Measurements from ENCODE around the gene EFTUD2. TPM values are rescaled to one million over a fixed set of nuclear protein-coding genes. Genes with fewer than 3 reads are reported as not detected.

Gene EFTUD2
- total and polyA plus RNA-seq, 9 of the 15 experiments (the other 6 are each of a cell fraction or from before 2014, with no cell fraction given) = 65.8 to 362 (median 218) TPM

GRCh38 chr17:44844390-44844830 is 54.8 kb downstream of the EFTUD2 start:
- no peak for FAIRE-seq
- in situ Hi-C loops (cut with MboI) = no loop called here
- POLR2A ChIA-PET = interaction anchor here (0.9 kb wide), 1 partner anchor 19 kb away, joined by 3 read pairs; no protein-coding TSS in a partner anchor
- CTCF ChIA-PET (ENCODE audit: low intra/inter-chr PET ratio) = no interaction called here
- 0% methylated on average over 1 of the region's 1 CpG for WGBS (ENCODE audit: insufficient coverage, low coverage, missing lambda C conversion rate)
- H2AFZ ChIP-seq (ENCODE audit: low read depth, low read length) = no peak overlapping the region
- no peak overlapping the region for H3K4me2 ChIP-seq (ENCODE audit: insufficient read depth, low read length)
- intact Hi-C loops (cut with micrococcal nuclease) = loop anchor here (5.0 kb wide), 1 partner anchor 67 kb away; no protein-coding TSS in a partner anchor
- H3K9ac ChIP-seq (ENCODE audit: insufficient read depth in 1 of 2, low read depth in 2 of 2, low read length in 2 of 2) = no peak overlapping the region
- H3K9me1 ChIP-seq (ENCODE audit: control insufficient read depth, insufficient read depth, low read length) = no peaks in the 10 kb centered on the region
- no TSS peak for BruUV-seq (replicated peaks)
- no peak for DNase-seq (ENCODE audit: extremely low read depth in 1 of 4, low spot score in 3 of 4)
- no peak for ATAC-seq
- no peaks in the 10 kb centered on the region for H3K9me3 ChIP-seq (replicated peaks; ENCODE audit: control insufficient read depth, insufficient read depth, low read depth, low read length)
- no peak overlapping the region for H3K27ac ChIP-seq (ENCODE audit: extremely low read depth, low read depth, low read length)
- no peaks in the 10 kb centered on the region for H3K27me3 ChIP-seq (ENCODE audit: control insufficient read depth in 2 of 2, insufficient read depth in 2 of 2, low read length in 2 of 2)
- no peak overlapping the region for H3K4me3 ChIP-seq
- no peaks in the 10 kb centered on the region; the same call in 1 of the 2 replicates for H4K20me1 ChIP-seq (replicated peaks; ENCODE audit: control insufficient read depth, insufficient read depth, low read length)
- no peaks in the 10 kb centered on the region for H3K79me2 ChIP-seq (ENCODE audit: control insufficient read depth, insufficient read depth, low read length)
- no peaks in the 10 kb centered on the region for H3K36me3 ChIP-seq (ENCODE audit: control insufficient read depth, insufficient read depth, low read length)
- H3K4me1 ChIP-seq (replicated peaks in 1 of 2; ENCODE audit: control insufficient read depth in 2 of 2, insufficient read depth in 2 of 2, low read length in 2 of 2) = no peaks in the 10 kb centered on the region; a peak in 1 of 5 replicates
- TF ChIP-seq HNRNPLL (IDR thresholded peaks at IDR 0.05; ENCODE audit: low read depth, low read length, poor library complexity, severe bottlenecking) (no peak), ZFP1 (CRISPR knock-in tag; IDR thresholded peaks at IDR 0.05) (no peak), ELK1 (CRISPR knock-in tag; IDR thresholded peaks at IDR 0.05) (no peak), ZBTB12 (CRISPR knock-in tag; IDR thresholded peaks at IDR 0.05) (no peak), ZFX (CRISPR knock-in tag; IDR thresholded peaks at IDR 0.05) (no peak), ETV1 (tag; conservative IDR thresholded peaks at IDR 0.05; ENCODE audit: low read depth) (no peak), NR0B1 (IDR thresholded peaks at IDR 0.05; ENCODE audit: partially characterized antibody) (no peak), ZNF324 (CRISPR knock-in tag; IDR thresholded peaks at IDR 0.05) (no peak), ZNF740 (CRISPR knock-in tag; IDR thresholded peaks at IDR 0.05) (no peak), ZNF740 (tag; IDR thresholded peaks at IDR 0.05) (no peak), CTCFL (IDR thresholded peaks at IDR 0.05; ENCODE audit: borderline replicate concordance, insufficient read depth, low read depth, low read length, poor library complexity, severe bottlenecking) (no peak)

Data from K562 (cell line).